DMS 273 (cell line): ENCODE data around the gene TAC3.
"Not testable (repeated sequence)": the region's sequence is repeated elsewhere in the genome, so short reads cannot be mapped to it uniquely, and the experiment has no call there.

Experiments used
- DNase-seq: peaks from one replicate; lab custom pipeline; 2025; ENCODE audit not compliant: unreplicated experiment; lab: John Stamatoyannopoulos, UW

The TAC3 gene

DNA sequence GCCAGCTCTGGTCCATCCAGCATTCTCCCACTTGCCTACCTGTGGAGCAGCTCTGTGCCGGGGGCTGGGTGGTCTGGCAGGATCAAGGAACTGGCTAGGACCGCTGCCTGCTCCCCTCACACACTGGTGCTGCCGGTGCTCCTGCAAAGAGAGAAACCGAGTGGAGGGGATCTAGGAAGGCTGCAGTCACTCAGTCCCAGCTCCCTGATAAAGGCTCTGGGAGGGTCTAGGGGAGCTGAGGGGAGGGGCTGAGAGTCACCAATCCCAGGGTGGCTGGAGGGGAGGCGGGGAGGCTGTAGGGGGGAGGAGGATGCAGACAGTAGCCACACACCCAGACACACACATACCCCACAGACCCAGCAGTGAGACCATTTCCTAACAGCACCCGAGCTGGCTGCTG is at the start of gene TAC3:
TSS of gene TAC3 (minus strand) at position 182 of the 400 bp plus-strand sequence. CDS start 732 bp downstream, outside the sequence.
- DNase-seq, result no peak

DNA sequence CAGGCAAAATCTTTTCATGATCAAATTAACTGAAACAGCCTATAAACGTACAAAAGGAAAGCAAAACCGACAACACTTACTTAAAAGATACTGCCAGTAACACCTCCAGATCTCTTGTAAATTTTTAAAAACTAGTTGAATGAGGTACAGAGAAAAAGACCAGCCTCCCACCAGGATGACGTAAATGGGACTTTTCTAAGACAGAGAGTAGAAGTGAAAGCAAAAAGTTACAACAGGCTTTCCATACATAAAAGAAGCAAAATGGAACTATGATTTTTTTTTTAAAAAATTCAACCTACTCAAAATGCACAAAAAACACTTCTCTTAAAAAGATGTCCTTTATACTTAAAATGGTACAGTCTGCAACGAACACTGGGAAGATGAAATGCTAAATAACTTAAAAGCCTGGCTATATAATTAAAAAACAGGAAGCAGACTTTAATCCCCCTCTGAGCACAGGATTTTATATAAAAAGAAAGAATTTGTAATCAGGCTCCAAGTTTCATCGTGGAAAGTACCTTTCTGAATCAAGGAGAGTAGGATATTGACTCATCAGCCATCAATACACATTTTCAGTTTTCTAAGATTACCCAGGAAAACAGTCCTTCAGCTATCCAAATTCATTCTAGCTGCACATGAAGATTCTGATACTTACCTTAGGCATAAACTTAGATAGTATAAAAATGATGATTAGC is 47.8 kb upstream of the TAC3 start:
- no peak for DNase-seq

DNA sequence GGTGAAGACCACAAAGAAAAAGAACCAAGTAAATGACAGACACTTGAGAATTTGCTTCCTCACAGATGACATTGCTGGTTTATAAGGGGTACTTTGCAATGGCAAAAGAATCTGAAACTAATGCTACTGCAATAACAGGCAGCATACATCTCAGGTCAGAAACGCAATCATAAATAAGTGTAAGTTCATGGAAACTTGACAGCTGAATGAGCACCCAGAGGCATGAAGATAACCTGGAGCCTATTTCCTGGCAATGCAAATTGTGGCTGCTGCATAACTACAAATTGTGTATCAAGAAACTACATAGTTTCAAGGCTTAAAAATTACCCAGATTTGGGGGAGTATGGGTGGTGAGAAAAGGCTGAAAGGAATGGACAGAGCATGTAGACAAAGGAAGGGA is 42.1 kb upstream of the TAC3 start:
- DNase-seq, result no peak

GRCh38 chr12:57057067-57057751 is 40.9 kb upstream of the TAC3 start:
- DNase-seq, result no peak

GRCh38 chr12:57055824-57056223 is 39.5 kb upstream of the TAC3 start:
- no peak for DNase-seq

DNA sequence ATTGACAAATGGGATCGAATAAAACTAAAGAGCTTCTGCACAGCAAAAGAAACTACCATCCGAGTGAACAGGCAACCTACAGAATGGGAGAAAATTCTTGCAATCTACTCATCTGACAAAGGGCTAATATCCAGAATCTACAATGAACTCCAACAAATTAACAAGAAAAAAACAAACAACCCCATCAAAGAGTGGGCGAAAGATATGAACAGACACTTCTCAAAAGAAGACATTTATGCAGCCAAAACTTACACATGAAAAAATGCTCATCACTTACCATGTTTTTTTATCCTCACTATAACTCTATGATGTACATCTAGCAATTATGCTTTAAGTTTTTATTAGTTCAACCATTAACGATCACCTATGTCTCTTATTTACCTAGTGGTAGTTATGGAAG is 37.6 kb upstream of the TAC3 start:
- not testable (repeated sequence) for DNase-seq

GRCh38 chr12:57053146-57053545 is 36.8 kb upstream of the TAC3 start:
- DNase-seq, result not testable (repeated sequence)

- no peak for DNase-seq
These were observed 34.7 kb upstream of the TAC3 start for GRCh38 chr12:57051011-57051410.

- no peak for DNase-seq
These were observed 33.6 kb upstream of the TAC3 start, which contains the start of gene MYO1A for GRCh38 chr12:57049890-57050289. Gene MYO1A, minus strand, starts transcription at chr12:57050129. Its CDS starts 1,806 bp downstream, at chr12:57048323.

GRCh38 chr12:57049119-57049446 is 32.8 kb upstream of the TAC3 start:
- DNase-seq, result no peak

DNA sequence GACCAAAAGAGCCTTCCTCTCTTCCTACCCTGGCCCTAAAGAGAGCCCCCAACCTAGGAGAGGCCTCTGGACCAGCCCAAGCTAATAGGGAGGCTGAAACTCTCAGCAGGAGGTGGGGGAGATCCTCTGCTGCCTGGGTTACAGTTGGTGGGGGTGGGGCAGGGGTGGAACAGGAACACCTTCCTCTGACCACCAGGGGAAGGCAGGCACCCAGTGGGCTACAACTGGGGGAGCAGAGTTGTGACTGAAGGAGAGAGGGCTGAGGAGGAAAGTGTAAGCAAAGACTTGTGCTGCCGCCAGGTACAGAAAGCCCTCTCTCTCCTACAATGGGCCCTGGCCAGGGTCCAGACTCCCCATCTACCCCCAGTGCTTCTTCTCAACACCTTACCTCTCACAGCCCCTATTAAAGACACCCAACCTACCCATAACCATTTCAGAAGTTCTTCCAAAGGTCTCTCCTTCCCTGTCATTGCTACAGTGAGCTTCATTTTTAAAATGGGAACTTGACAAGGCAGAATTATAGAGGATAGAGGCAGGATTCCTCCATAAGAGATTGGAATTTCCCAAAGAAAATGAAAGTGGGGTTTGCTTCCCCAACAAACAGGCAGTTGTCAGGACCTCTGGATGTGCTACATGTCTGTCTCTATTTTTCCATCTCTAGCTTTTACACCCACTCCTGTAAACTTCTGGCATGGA is 32.2 kb upstream of the TAC3 start:
- no peak for DNase-seq

GRCh38 chr12:57047981-57048380 is 31.7 kb upstream of the TAC3 start:
- DNase-seq, result no peak

DNA sequence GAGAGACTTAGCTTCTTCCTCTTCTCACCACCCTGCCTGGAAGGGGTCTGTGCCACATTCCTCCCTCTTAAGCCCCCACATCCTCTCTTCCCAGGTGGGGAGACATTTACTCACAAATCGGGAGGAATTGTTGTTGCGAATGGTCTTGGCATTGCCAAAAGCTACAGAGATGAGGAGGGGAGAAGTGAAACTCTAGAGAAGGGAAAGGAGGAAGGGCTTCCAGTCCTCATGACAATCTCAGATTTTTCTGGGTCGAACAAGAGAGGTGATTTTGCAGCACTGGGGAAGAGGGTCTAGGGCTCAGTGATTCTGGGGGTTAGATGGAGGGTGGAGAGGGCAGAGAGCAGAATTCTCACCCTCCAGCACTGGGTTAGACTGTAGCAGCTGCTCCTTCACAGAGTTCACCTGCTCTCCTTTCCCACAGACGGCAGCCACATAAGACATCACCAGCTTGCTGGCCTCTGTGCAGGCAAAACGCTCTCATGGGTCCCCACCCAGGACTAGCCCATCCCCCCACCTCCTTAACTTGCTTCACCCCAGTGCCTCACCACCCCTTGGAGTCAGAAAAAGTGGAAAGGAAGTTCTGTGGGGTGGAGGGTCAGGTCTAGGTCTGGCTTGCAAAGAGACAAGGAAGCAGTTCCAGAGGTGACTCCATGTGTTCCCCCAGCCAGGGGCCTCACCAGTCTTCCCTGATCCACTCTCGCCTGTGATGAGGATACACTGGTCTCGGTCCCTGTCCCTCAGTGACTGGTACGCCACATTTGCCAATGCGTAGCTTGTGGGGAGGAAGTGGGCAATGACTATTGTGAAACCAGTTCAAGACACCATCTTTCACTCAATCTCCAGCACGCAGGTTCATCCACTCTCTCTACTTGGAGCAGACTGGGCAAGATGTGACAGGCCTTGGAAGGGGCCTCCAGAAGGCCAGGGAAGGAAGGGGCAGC is 30.9 kb upstream of the TAC3 start:
- DNase-seq, result no peak

- DNase-seq, result no peak
These were observed 29.9 kb upstream of the TAC3 start for GRCh38 chr12:57046086-57046791.

DNA sequence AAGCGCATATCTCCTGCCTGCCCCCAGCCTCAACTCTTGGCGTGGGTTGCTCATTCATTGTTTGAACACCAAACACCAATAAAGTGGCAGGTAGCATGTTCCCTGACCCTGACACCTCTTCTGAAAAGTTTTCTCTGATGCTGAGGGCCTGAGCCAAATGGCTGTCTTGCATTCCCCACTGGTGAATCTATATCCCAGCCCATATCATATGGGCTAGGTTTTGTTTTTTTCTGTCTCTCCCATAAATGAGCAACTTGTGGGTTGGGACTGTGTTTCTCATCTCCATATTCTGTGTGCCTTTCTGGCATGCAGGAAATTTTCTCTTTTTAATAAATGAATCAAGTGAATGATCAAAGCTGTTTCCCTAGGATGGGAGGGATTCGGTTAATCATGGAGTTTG is 28.6 kb upstream of the TAC3 start:
- DNase-seq, result no peak

GRCh38 chr12:57044468-57044867 is 28.1 kb upstream of the TAC3 start:
- no peak for DNase-seq

DNA sequence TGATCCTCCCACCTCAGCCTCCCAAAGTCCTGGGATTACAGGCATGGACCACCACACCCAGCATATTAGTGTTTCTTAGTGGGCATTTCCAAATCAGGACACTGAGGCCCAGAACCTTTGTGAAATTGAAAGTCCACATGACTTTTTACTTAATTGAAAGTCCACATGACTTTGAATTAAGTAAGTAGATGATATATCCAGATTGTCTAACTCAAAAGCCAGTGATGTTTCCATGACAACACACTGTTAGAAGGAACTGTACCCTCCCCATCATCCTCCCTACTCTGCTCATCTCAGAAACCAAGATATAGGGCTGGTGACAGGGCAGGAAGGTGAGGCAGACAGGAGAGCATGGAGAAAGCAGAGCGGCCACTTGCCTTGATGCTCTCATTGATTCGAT is 26.4 kb upstream of the TAC3 start:
- no peak for DNase-seq

GRCh38 chr12:57040750-57041149 is 24.4 kb upstream of the TAC3 start:
- DNase-seq, result no peak

DNA sequence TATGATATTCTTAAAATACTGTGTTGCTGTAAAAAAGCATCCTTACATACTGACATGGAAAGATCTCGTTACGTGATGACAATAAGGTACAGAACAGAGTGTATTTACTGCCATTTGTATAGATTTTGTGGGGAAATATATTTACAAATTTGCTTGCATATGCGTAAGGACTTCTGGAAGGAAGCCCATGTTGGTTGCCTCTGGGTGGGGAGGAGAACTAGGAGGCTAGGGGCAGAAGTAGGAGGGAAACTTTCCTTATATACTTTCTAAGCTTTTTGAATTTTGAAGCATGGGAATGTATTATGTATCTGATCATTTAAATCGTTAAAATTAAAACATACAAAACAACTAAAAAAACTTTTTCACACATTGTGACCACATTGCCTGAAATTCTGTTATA is 23.9 kb upstream of the TAC3 start:
- DNase-seq, result no peak

- DNase-seq, result no peak
These were observed 22.9 kb upstream of the TAC3 start for GRCh38 chr12:57039016-57039798.
